Pancreas (tissue), 10 donors: Measurements from ENCODE around the gene TBC1D22B. TPM values are rescaled to one million over a fixed set of nuclear protein-coding genes. Genes with fewer than 3 reads are reported as not detected.

Source experiments
- ATAC-seq, 4 donors: fragments of 200-7000 bp; cut with Tn5 transposase; one replicate each; pipeline versions ENCODE4 v1.8.0 to v1.9.1; 2020; ENCODE audit warnings: mild to moderate bottlenecking in 4 of 4, moderate library complexity in 4 of 4
- DNase-seq, 6 donors: peaks; one replicate each; pipeline ENCODE4 v3.0.0-alpha.2; 2020
- FAIRE-seq: peaks from 2 replicates; lab custom pipeline; 2012; peaks lifted over from hg19 to GRCh38; lab: Jason Lieb, UNC
- H3K27ac ChIP-seq, 4 donors: fragments of 200-600 bp; sonication (generic); 1 replicate in 3 of 4; 2 replicates in 1 of 4; pipeline versions ENCODE4 v1.5.0 to v1.8.0; 2020
- H3K27me3 ChIP-seq, 4 donors: fragments of 200-600 bp; one replicate each; pipeline ENCODE4 v1.8.0; 2021
- H3K36me3 ChIP-seq, 3 donors: fragments of 200-600 bp; sonication (generic) in 1 of 3; one replicate each; pipeline versions ENCODE4 v1.5.0 to v1.8.0; 2020 to 2021
- H3K4me1 ChIP-seq, 3 donors: fragments of 200-600 bp; one replicate each; pipeline ENCODE4 v1.8.0; 2021
- H3K4me3 ChIP-seq, 4 donors: fragments of 200-600 bp; sonication (generic) in 2 of 4; one replicate each; pipeline versions ENCODE4 v1.5.0 to v1.8.0; 2020 to 2021
- H3K9me3 ChIP-seq, 4 donors: fragments of 200-600 bp; one replicate each; pipeline ENCODE4 v1.8.0; 2021
- CTCF ChIP-seq, 4 donors: fragments of 200-600 bp; sonication (generic) in 3 of 4; IDR thresholded peaks; one replicate each; pipeline versions ENCODE4 v1.5.0 to v1.8.0; 2021; ENCODE audit warnings: antibody characterized with exemption in 4 of 4
- WGBS, 2 donors: extraction: QIAGEN DNeasy Blood & Tissue Kit; methylation state at CpG; one replicate each; pipeline ENCODE4 v1.1.7; 2013; 5-methylcytosine and 5-hydroxymethylcytosine counted together
- intact Hi-C, 3 donors: fragments of 100-400 bp; cut with DNase I; formaldehyde crosslinking; loops; one replicate each; pipeline versions ENCODE4 v1.11.1 to v1.14.2; 2022
- polyA plus RNA-seq, 2 donors: library from polyadenylated mRNA; stranded (reverse); fragments of 200-250 nt; gene quantifications; one replicate each; pipeline ENCODE4 v1.2.3, GENCODE V29; 2013
- total RNA-seq, 6 donors: library from RNA; stranded (reverse); fragmentation: NEBNext Ultra II Directional in 4 of 6; extraction: Animal tissue kit (Norgen Biotek cat#: 25700) in 4 of 6; gene quantifications; one replicate each; pipeline versions ENCODE4 v1.2.1 to v1.2.4, GENCODE V29; 2021 to 2023
- donor health status: healthy with polysubstance abuse.
- donor health status: DM: no; HTN: no; CAD: no; lungs with moderate emphysema.
- donor health status: DM: no; HTN: no; CAD: no.
- donor health status: control.
- donor health status: control.
- donor health status: Bipolar disorder and iron deficiency.
- donor health status: DM: yes; HTN: yes; CAD: no.
- donor health status: DM: no; HTN: no; CAD: no.
- donor health status: DM: no; HTN: no; CAD: no.
- donor health status: DM: yes; HTN: yes; CAD: no.

Gene TBC1D22B
- total and polyA plus RNA-seq, 8 donors = 4.3 to 9.0 (median 6.0) TPM

- 73 to 80% methylated on average over 3 of the region's 3 CpGs for WGBS, 2 donors
- intact Hi-C loops = no loop called here
- peaks cover 0 to 10% (median 6%) of the 10 kb centered on the region in 3 donors for H3K4me1 ChIP-seq
- TF ChIP-seq CTCF (IDR thresholded peaks at IDR 0.05) = no peak
- ATAC-seq (peak in 2 of 4 donors; percentile 44 to 72), FAIRE-seq (no peak), DNase-seq (no peak)
- no peaks in the 10 kb centered on the region for H3K27me3 ChIP-seq
- no peak overlapping the region for H3K4me3 ChIP-seq
- no peak overlapping the region for H3K27ac ChIP-seq
- no peaks in the 10 kb centered on the region for H3K9me3 ChIP-seq
- H3K36me3 ChIP-seq = peaks cover 0 to 6% (median 0%) of the 10 kb centered on the region in 3 donors
Measured at GRCh38 chr6:37366910-37367309, 109.3 kb downstream of the TBC1D22B start.

- TF ChIP-seq CTCF (IDR thresholded peaks at IDR 0.05) = no peak
- no peak for FAIRE-seq
- Histone ChIP-seq H3K27ac (peak overlapping the region in 1 of 4 donors; percentile 25), H3K27me3 (no peaks in the 10 kb centered on the region), H3K4me1 (peaks cover 0 to 10% (median 6%) of the 10 kb centered on the region in 3 donors), H3K9me3 (no peaks in the 10 kb centered on the region), H3K36me3 (peaks cover 0 to 6% (median 0%) of the 10 kb centered on the region in 3 donors), H3K4me3 (no peak overlapping the region)
- no peak for DNase-seq
- intact Hi-C loops = no loop called here
- WGBS, 2 donors = 91 to 93% methylated on average over 1 of the region's 1 CpG
- ATAC-seq = no peak
Measured at GRCh38 chr6:37368961-37369320, 111.4 kb downstream of the TBC1D22B start.

- peak overlapping the region in 1 of 4 donors; percentile 25 for H3K27ac ChIP-seq
- intact Hi-C loops = no loop called here
- peak in 2 of 4 donors; percentile 32 to 60 for ATAC-seq
Measured at GRCh38 chr6:37369321-37370201, 112.0 kb downstream of the TBC1D22B start.

GRCh38 chr6:37371154-37372083 is 113.8 kb downstream of the TBC1D22B start:
- H3K27me3 ChIP-seq = no peaks in the 10 kb centered on the region
- H3K4me1 ChIP-seq = peaks cover 0 to under 1% (median 0%) of the 10 kb centered on the region in 3 donors
- no peaks in the 10 kb centered on the region for H3K9me3 ChIP-seq
- peak in 2 of 4 donors; percentile 45 to 50 for ATAC-seq
- DNase-seq = no peak
- TF ChIP-seq CTCF (IDR thresholded peaks at IDR 0.05) = no peak
- peaks cover 0 to 6% (median 0%) of the 10 kb centered on the region in 3 donors for H3K36me3 ChIP-seq
- WGBS, 2 donors = 74 to 78% methylated on average over 4 of the region's 4 CpGs
- H3K4me3 ChIP-seq = no peak overlapping the region
- no peak for FAIRE-seq
- intact Hi-C loops = no loop called here
- H3K27ac ChIP-seq = peak overlapping the region in 2 of 4 donors; percentile 26 to 43

More at GRCh38 chr6:37369321-37370201, 112.0 kb downstream of the TBC1D22B start:
- Histone ChIP-seq H3K9me3 (no peaks in the 10 kb centered on the region), H3K27me3 (no peaks in the 10 kb centered on the region), H3K36me3 (peaks cover 0 to 6% (median 0%) of the 10 kb centered on the region in 3 donors), H3K4me1 (peaks cover 0 to 10% (median 6%) of the 10 kb centered on the region in 3 donors), H3K4me3 (no peak overlapping the region)
- no peak for DNase-seq
- no peak for TF ChIP-seq CTCF (IDR thresholded peaks at IDR 0.05)
- no peak for FAIRE-seq
- WGBS, 2 donors = 33 to 37% methylated on average over 1 of the region's 1 CpG
